Subcutaneous preadipocyte (primary cell): Measurements from ENCODE around the gene MIEF2. TPM values are rescaled to one million over a fixed set of nuclear protein-coding genes. Genes with fewer than 3 reads are reported as not detected.

Source experiments
- total RNA-seq: library from RNA; depleted of rRNA; stranded (reverse); fragments of >200 nt; gene quantifications from 2 replicates; pipeline ENCODE4 v1.2.3, GENCODE V29; 2012

Gene MIEF2, protein sequence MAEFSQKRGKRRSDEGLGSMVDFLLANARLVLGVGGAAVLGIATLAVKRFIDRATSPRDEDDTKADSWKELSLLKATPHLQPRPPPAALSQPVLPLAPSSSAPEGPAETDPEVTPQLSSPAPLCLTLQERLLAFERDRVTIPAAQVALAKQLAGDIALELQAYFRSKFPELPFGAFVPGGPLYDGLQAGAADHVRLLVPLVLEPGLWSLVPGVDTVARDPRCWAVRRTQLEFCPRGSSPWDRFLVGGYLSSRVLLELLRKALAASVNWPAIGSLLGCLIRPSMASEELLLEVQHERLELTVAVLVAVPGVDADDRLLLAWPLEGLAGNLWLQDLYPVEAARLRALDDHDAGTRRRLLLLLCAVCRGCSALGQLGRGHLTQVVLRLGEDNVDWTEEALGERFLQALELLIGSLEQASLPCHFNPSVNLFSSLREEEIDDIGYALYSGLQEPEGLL
- total RNA-seq = 6.5 and 9.9 TPM in 2 replicates

GRCh38 chr17:18260332-18261145 lies at the start of gene MIEF2:
Gene MIEF2, plus strand, starts transcription at chr17:18260662. Its CDS starts 2,059 bp downstream, at chr17:18262721.

DNA sequence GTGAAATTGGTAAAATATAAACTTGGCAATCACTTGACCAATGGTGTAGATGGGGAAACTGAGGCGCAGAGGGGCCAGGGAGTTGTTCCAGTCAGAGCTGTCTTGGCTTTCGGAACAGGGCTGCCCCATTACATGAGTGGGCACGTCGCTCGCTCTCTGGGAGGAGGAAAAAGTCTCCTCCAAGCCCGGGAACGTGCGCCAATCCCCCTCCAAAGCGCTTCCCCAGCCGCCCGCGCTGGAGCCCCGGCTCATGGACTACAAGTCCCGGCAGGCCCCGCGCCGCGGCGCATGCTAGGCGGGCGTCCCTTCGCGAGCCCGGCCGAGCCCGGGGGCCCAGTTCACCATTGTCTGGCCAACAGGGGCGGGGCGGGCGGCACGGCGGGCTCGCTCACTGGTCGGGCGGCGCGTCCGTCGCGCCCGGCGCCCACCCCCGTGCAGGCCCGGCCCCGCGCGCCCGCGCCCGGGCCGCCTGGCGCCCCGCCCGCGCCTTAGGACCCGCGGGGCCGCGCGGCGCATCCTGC lies 35.3 kb upstream of the MIEF2 start, which contains the start of gene LLGL1:
Gene LLGL1 (plus strand): TSS at position 515 of the 521 bp plus-strand sequence. CDS start 48 bp downstream, outside the sequence.

GRCh38 chr17:18258356-18259038 lies 2.0 kb upstream of the MIEF2 start, which contains the start of gene FLII:
Gene FLII, minus strand, starts transcription at chr17:18258738. Its CDS starts 48 bp downstream, at chr17:18258690.

GRCh38 chr17:18314731-18315561 lies 54.5 kb downstream of the MIEF2 start, which contains the start of the genes SMCR8 and TOP3A:
Gene SMCR8, plus strand, starts transcription at chr17:18315293. Its CDS starts 497 bp downstream, at chr17:18315790.
Gene TOP3A, minus strand, starts transcription at chr17:18314994. Its CDS starts 216 bp downstream, at chr17:18314778.

Other genes with a start within 250 kb of the MIEF2 start
- gene ATPAF2, start 221.5 kb upstream of the MIEF2 start, total RNA-seq = 16.6 and 20.6 TPM in 2 replicates
- 9.6 and 9.8 TPM in 2 replicates for gene GID4, start 221.3 kb upstream of the MIEF2 start, total RNA-seq
- gene DRG2, start 172.7 kb upstream of the MIEF2 start, total RNA-seq = 38.6 and 46.9 TPM in 2 replicates
- gene MYO15A, start 151.9 kb upstream of the MIEF2 start, total RNA-seq = 0.20 and 1.1 TPM in 2 replicates
- gene ALKBH5, start 76.8 kb upstream of the MIEF2 start, total RNA-seq = 76.8 and 96.6 TPM in 2 replicates
- 43.4 and 46.1 TPM in 2 replicates for gene LLGL1, start 35.0 kb upstream of the MIEF2 start, total RNA-seq
- 257 and 272 TPM in 2 replicates for gene FLII, start 1.9 kb upstream of the MIEF2 start, total RNA-seq
- gene TOP3A, start 54.3 kb downstream of the MIEF2 start, total RNA-seq = 22.8 and 42.4 TPM in 2 replicates
- gene SMCR8, start 54.6 kb downstream of the MIEF2 start, total RNA-seq = 15.1 and 20.3 TPM in 2 replicates
- 18.2 and 29.0 TPM in 2 replicates for gene SHMT1, start 102.9 kb downstream of the MIEF2 start, total RNA-seq
- not detected in 2 replicates for gene EVPLL, start 117.1 kb downstream of the MIEF2 start, total RNA-seq
- not detected in 2 replicates for gene LGALS9C, start 216.1 kb downstream of the MIEF2 start, total RNA-seq